Amygdala (tissue), 56 donors: ENCODE measurements around the gene ASB8.
"Not testable (repeated sequence)": the region's sequence is repeated elsewhere in the genome, so short reads cannot be mapped to it uniquely, and the experiment has no call there.

ENCODE experiments used
- DNase-seq, 56 donors: peaks; one replicate each; lab custom pipeline; 2025; lab: John Stamatoyannopoulos, UW

The ASB8 gene

GRCh38 chr12:48151103-48151771, 6.1 kb downstream of the ASB8 start:
- DNase-seq: no peak

GRCh38 chr12:48145981-48146380, 11.3 kb downstream of the ASB8 start:
- DNase-seq: no peak

GRCh38 chr12:48143898-48144297, 13.4 kb downstream of the ASB8 start:
- no peak for DNase-seq

- no peak for DNase-seq
These were observed 14.3 kb downstream of the ASB8 start for GRCh38 chr12:48142818-48143674.

GRCh38 chr12:48135027-48135426, 22.3 kb downstream of the ASB8 start:
- no peak for DNase-seq

- DNase-seq: no peak
These were observed 24.5 kb downstream of the ASB8 start for GRCh38 chr12:48132826-48133225.

- no peak for DNase-seq
These were observed 25.8 kb downstream of the ASB8 start for GRCh38 chr12:48131517-48131916.

GRCh38 chr12:48129376-48129775, 27.9 kb downstream of the ASB8 start:
- DNase-seq: no peak

GRCh38 chr12:48128800-48129199, 28.5 kb downstream of the ASB8 start:
- no peak for DNase-seq

GRCh38 chr12:48126953-48127630, 30.2 kb downstream of the ASB8 start:
- no peak for DNase-seq

GRCh38 chr12:48125985-48126384, 31.3 kb downstream of the ASB8 start:
- DNase-seq: peak in 1 of 56 donors; percentile 2

GRCh38 chr12:48125542-48125941, 31.8 kb downstream of the ASB8 start:
- DNase-seq: not testable (repeated sequence)

- DNase-seq: no peak
These were observed 34.1 kb downstream of the ASB8 start for GRCh38 chr12:48123169-48123568.

GRCh38 chr12:48122065-48122834, 35.1 kb downstream of the ASB8 start:
- no peak for DNase-seq

GRCh38 chr12:48121522-48121921, 35.8 kb downstream of the ASB8 start:
- no peak for DNase-seq

- DNase-seq: no peak
These were observed 37.5 kb downstream of the ASB8 start for GRCh38 chr12:48119834-48120195.

GRCh38 chr12:48119078-48119833, 38.1 kb downstream of the ASB8 start, which contains the start of gene PFKM:
TSS of gene PFKM (plus strand) at chr12:48119364. CDS start at chr12:48122775, 3,411 bp downstream.
- DNase-seq: peak in 52 of 56 donors; percentile 3 to 85 (median 56)

GRCh38 chr12:48118284-48118871, 38.9 kb downstream of the ASB8 start:
- no peak for DNase-seq

- no peak for DNase-seq
These were observed 41.4 kb downstream of the ASB8 start for GRCh38 chr12:48115957-48116356.
